Measurements from ENCODE around the gene TMEM158.

- no peak for TF ChIP-seq CTCF (IDR thresholded peaks at IDR 0.05)
- no peak for TF ChIP-seq TCF7L2 (IDR thresholded peaks at IDR 0.05; ENCODE audit: low read depth, low read length)
- TF ChIP-seq REST (IDR thresholded peaks at IDR 0.05; ENCODE audit: insufficient read depth in 1 of 2, low read depth in 2 of 2, low read length in 1 of 2), result no peak
These were observed 41.0 kb downstream of the TMEM158 start for GRCh38 chr3:45185052-45185451.

Data from Panc1 (cell line).